Measurements from ENCODE around the gene CRPPA. TPM values are rescaled to one million over a fixed set of nuclear protein-coding genes. Genes with fewer than 3 reads are reported as not detected.
"Not testable (repeated sequence)": the region's sequence is repeated elsewhere in the genome, so short reads cannot be mapped to it uniquely, and the experiment has no call there.

The CRPPA gene
- total RNA-seq = 0.34 and 2.0 TPM in 2 replicates

GRCh38 chr7:16421333-16422102 is at the start of gene CRPPA:
Gene CRPPA, minus strand, starts transcription at chr7:16421538. Its CDS starts 216 bp downstream, at chr7:16421322.
- DNase-seq (ENCODE audit: extremely low read depth, low read depth, low spot score) = no peak

GRCh38 chr7:16465469-16466361 is 44.4 kb upstream of the CRPPA start, which contains the start of gene SOSTDC1:
Gene SOSTDC1, minus strand, starts transcription at chr7:16465738. Its CDS starts 70 bp downstream, at chr7:16465668.
- DNase-seq (ENCODE audit: extremely low read depth, low read depth, low spot score) = no peak

- no peak for DNase-seq (ENCODE audit: extremely low read depth, low read depth, low spot score)
These were observed 42.8 kb upstream of the CRPPA start for GRCh38 chr7:16463949-16464715.

- no peak for DNase-seq (ENCODE audit: extremely low read depth, low read depth, low spot score)
These were observed 42.2 kb upstream of the CRPPA start for GRCh38 chr7:16463520-16463919.

GRCh38 chr7:16462431-16462889 is 41.1 kb upstream of the CRPPA start:
- no peak for DNase-seq (ENCODE audit: extremely low read depth, low read depth, low spot score)

GRCh38 chr7:16460789-16461493 is 39.6 kb upstream of the CRPPA start:
- DNase-seq (ENCODE audit: extremely low read depth, low read depth, low spot score) = no peak

GRCh38 chr7:16456303-16456702 is 35.0 kb upstream of the CRPPA start:
- not testable (repeated sequence) for DNase-seq (ENCODE audit: extremely low read depth, low read depth, low spot score)

GRCh38 chr7:16455591-16455990 is 34.3 kb upstream of the CRPPA start:
- no peak for DNase-seq (ENCODE audit: extremely low read depth, low read depth, low spot score)

- DNase-seq (ENCODE audit: extremely low read depth, low read depth, low spot score) = no peak
These were observed 29.0 kb upstream of the CRPPA start for GRCh38 chr7:16450366-16450765.

GRCh38 chr7:16447876-16448275 is 26.5 kb upstream of the CRPPA start:
- no peak for DNase-seq (ENCODE audit: extremely low read depth, low read depth, low spot score)

- no peak for DNase-seq (ENCODE audit: extremely low read depth, low read depth, low spot score)
These were observed 25.2 kb upstream of the CRPPA start for GRCh38 chr7:16446508-16446907.

- DNase-seq (ENCODE audit: extremely low read depth, low read depth, low spot score) = not testable (repeated sequence)
These were observed 22.5 kb upstream of the CRPPA start for GRCh38 chr7:16443871-16444270.

- no peak for DNase-seq (ENCODE audit: extremely low read depth, low read depth, low spot score)
These were observed 17.6 kb upstream of the CRPPA start for GRCh38 chr7:16438988-16439387.

- DNase-seq (ENCODE audit: extremely low read depth, low read depth, low spot score) = no peak
These were observed 15.0 kb upstream of the CRPPA start for GRCh38 chr7:16436306-16436705.

GRCh38 chr7:16433568-16434122 is 12.3 kb upstream of the CRPPA start:
- DNase-seq (ENCODE audit: extremely low read depth, low read depth, low spot score) = no peak

- no peak for DNase-seq (ENCODE audit: extremely low read depth, low read depth, low spot score)
These were observed 11.0 kb upstream of the CRPPA start for GRCh38 chr7:16432425-16432731.

GRCh38 chr7:16431646-16432424 is 10.5 kb upstream of the CRPPA start:
- no peak for DNase-seq (ENCODE audit: extremely low read depth, low read depth, low spot score)

GRCh38 chr7:16430133-16430532 is 8.8 kb upstream of the CRPPA start:
- DNase-seq (ENCODE audit: extremely low read depth, low read depth, low spot score) = no peak

GRCh38 chr7:16428672-16429071 is 7.3 kb upstream of the CRPPA start:
- DNase-seq (ENCODE audit: extremely low read depth, low read depth, low spot score) = no peak
